HL-60/S4 (cell line): ENCODE measurements around the gene IFITM2.
"Not testable (repeated sequence)": the region's sequence is repeated elsewhere in the genome, so short reads cannot be mapped to it uniquely, and the experiment has no call there.

Source experiments
- in situ Hi-C: fragments of 300-500 bp; cut with MboI; formaldehyde crosslinking; loops from 2 replicates; pipeline ENCODE4 v1.14.3; 2022; ENCODE audit warnings: low sequenced_read_pairs

IFITM2 gene

DNA sequence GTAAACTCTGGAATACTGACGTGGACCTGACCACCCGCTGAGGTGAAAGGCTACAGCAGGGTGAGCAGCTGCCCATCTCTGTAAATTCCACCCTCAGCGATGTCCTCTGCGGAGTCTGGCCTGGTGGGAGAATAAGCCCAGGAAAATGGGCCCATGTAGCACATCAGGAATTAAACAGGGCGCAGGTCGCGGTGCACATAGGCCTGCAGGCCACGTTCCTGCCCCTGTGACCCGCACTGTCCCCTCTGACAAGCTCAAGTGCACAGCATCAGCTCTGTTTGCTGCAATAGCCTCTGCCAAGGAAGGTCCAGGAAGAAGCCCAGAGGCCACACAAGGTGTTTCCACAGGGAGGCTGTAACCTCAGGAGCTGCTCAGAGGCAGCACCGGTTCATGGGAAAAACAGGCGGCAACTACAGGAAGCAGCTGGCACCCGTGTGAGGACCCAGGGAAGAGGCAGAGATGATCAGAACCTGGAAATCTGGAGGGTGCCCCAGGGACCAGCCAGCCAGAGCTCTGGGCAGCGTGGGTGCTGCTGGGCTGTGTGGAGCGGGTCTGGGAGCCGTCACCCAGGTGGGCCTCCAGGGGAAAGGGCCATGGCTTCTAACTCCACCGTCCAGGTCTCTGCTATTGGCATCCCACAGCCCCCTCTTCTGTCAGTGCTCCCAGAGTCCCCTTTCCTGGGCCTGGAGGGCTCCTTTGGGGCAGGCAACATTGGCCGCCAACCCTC, 808 bp upstream of the IFITM2 start:
- in situ Hi-C loops: no loop called here

DNA sequence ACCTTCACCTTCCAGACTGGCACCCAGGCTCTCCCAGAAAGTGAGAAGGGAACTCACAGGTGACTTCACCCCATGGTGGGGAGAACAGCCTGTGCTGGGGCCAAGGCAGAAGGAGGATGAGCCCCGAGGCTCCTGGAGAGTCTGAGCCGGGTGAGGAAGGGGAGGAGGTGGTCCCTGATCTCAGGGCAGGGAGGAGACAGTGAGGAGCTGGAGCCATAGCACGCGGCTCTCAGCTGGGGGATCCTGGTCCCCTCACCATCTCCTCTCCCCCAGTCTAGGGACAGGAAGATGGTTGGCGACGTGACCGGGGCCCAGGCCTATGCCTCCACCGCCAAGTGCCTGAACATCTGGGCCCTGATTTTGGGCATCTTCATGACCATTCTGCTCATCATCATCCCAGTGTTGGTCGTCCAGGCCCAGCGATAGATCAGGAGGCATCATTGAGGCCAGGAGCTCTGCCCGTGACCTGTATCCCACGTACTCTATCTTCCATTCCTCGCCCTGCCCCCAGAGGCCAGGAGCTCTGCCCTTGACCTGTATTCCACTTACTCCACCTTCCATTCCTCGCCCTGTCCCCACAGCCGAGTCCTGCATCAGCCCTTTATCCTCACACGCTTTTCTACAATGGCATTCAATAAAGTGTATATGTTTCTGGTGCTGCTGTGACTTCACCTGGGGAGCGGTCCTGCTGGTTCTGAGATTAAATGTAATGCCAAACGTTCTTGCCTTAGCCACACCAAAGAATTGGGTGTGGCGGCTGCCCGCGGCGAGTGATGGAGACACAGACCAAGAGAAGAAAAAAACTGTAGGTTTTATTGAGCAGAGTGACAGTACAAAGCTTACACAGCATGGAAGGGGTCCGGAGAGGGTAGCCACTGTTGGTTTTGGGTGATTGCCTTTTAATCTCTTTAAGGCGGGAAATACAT, 1.4 kb downstream of the IFITM2 start:
- in situ Hi-C loops: not testable (repeated sequence)

- in situ Hi-C loops: not testable (repeated sequence)
These were observed 2.5 kb downstream of the IFITM2 start for GRCh38 chr11:309979-310572.

GRCh38 chr11:311013-311748, 3.6 kb downstream of the IFITM2 start:
- in situ Hi-C loops: not testable (repeated sequence)

- in situ Hi-C loops: no loop called here
These were observed 4.6 kb downstream of the IFITM2 start for GRCh38 chr11:312092-312816.

GRCh38 chr11:313304-313786, 5.7 kb downstream of the IFITM2 start:
- in situ Hi-C loops: no loop called here

- in situ Hi-C loops: no loop called here
These were observed 6.4 kb downstream of the IFITM2 start, which contains the start of gene IFITM1 for GRCh38 chr11:313787-314553. IFITM1 (plus strand) TSS chr11:314040; CDS start chr11:314171, 131 bp downstream.

DNA sequence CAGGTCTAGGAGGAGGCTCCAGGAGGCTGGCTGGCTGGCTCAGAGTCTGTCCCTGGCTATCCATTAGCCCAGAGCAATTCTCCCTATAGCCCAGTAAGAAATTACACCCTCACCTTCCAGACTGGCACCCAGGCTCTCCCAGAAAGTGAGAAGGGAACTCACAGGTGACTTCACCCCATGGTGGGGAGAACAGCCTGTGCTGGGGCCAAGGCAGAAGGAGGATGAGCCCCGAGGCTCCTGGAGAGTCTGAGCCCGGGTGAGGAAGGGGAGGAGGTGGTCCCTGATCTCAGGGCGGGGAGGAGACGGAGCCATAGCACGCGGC, 6.9 kb downstream of the IFITM2 start:
- in situ Hi-C loops: not testable (repeated sequence)

DNA sequence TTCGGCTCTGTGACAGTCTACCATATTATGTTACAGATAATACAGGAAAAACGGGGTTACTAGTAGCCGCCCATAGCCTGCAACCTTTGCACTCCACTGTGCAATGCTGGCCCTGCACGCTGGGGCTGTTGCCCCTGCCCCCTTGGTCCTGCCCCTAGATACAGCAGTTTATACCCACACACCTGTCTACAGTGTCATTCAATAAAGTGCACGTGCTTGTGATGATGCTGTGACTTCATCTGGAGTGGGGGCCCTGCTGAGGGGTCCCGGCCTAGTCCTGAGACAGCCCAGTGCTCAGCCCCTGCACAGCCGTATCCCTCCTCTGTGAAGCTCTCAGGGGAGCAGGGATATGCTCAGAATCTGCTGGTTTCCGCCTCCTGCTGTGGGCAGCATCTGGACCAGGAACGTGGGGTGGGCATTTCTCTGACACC, 7.5 kb downstream of the IFITM2 start:
- in situ Hi-C loops: no loop called here

DNA sequence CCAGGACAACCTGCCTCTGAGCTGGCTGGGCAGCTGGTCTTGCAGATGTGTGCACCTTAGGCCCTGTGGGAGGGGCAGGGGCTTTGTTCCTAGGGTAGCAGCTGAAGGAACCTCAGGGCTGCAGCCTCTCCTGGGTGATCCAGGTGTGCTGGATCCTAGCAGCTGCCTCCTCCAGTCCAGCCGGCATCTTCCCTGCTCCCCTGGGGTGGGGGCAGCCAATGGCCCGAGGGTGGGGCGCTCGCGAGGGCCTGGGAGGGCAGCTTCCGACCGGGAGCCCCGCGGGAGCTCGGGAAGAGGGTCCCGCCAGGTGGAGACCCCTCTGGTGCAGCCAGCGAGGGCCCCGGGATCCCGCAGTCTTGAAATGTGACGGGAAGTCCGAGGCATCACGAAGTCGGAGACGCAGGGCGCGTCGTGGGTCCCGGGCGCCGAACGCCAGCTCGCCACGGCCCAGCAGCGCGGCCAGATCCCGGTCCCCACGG, 7.9 kb downstream of the IFITM2 start:
- in situ Hi-C loops: no loop called here

DNA sequence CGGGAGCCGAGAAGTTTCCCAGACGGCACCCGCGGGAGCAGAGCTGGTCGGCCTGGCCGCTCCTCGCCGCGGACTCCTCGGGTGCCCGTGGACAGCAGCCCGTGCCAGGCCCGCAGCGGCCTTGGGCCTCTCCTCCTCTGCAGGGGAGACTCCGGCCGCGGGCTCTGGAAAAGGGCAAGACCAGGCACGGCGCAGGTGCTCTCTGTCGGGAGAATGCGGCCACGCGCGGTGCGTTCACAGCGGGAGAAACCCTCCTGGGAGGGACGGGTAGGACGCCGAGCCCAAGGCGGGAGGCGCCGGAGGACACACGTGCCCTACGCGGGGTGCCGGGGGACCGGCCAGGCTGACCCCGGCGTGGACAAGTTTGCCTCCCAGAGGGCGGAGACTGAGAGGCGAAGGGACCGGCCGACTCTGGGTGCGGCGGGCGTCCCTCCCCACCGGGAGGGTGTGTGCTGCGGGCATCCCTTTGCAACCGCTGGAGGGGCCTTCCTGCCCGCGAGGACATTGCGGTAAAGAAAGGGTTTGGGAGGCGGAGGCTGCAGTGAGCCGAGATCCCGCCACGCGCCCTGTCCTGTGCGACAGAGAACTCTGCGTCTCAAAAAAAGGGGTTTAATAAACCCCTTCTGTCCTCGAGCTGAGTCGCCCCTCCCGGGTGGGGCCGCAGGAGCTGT, 8.6 kb downstream of the IFITM2 start:
- in situ Hi-C loops: no loop called here

DNA sequence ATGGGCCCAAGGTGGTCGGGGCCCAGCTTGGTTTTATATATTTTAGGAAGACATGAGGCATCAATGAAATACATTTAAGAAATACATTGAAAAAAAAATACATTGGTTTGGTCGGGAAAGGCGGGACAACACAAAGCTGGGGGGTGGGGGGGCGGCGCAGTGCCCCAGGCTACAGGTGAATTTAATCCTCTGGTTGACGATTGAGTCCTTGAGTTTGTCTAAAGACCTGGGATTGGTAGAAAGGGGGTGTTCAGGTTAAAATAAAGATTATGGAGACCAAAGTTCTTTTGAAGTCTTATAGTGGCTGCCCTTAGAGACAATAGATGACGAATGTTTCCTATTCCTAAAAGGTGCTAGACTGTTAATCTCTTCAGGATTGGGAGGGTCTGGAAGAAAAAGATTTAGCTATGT, 9.3 kb downstream of the IFITM2 start:
- in situ Hi-C loops: no loop called here

- in situ Hi-C loops: not testable (repeated sequence)
These were observed 10.2 kb downstream of the IFITM2 start for GRCh38 chr11:317668-318404.

- in situ Hi-C loops: not testable (repeated sequence)
These were observed 10.9 kb downstream of the IFITM2 start for GRCh38 chr11:318405-319120.

DNA sequence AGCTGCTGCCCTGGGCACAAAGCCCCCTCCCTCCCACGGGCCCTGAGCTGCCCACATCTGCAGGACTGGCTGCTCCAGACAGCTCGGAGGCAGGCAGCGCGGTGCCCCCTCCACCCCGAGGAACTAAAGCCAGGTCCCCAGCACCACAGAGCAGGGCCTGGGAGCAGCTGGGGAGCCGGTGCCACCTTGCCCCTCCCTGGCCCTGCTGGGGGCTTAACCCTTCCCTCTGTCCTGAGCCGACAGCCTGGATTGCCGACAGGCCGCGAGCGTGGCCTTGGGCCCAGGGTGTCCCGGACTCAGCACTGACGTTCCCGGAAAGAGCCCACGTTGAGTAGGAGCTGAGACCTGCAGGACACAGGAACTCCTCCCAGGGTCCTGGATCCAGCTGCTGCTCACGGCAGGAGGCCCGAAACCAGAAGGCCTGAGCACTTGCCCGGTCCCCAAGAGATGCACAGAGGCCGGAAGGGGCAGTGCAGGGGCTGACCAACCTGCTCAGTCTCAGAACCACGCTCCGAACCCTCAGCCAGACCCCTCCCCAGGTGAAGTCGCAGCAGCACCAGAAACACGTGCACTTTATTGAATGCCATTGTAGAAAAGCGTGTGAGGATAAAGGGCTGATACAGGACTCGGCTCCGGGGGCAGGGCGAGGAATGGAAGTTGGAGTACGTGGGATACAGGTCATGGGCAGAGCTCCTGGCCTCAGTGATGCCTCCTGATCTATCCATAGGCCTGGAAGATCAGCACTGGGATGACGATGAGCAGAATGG, 11.7 kb downstream of the IFITM2 start:
- in situ Hi-C loops: not testable (repeated sequence)

- in situ Hi-C loops: not testable (repeated sequence)
These were observed 12.3 kb downstream of the IFITM2 start for GRCh38 chr11:319888-320273.

DNA sequence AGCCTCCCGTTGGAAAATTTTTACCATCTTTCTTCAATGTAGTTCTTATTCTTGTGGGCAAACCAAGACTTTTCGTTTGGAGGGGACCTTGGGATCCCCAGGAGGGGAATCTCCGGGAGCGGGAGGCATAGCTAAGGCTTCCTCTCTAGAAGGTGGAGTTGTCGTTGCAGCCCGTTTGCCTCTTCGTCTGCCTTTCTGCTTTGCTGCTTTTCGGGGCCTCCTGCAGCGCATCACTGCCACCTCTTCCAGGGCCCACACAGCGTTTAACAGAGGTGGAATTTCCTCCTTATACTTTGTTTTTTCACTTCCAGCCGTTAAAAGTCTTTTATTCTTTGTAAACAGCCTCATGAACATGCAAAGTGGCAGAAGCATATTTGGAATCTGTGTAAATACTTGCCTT, 16.5 kb downstream of the IFITM2 start:
- in situ Hi-C loops: no loop called here
